Upper lobe of left lung (tissue), 4 donors: ENCODE measurements around the gene ATG5.

ENCODE experiments used
- POLR2A ChIP-seq, 4 donors: fragments of 450-650 bp; IDR thresholded peaks; one replicate each; pipeline ENCODE4 v1.5.1; 2016 to 2017; ENCODE audit warnings: antibody characterized with exemption in 4 of 4, mild to moderate bottlenecking in 2 of 4
- POLR2AphosphoS5 ChIP-seq, 2 donors: sonication (generic); formaldehyde crosslinking; IDR thresholded peaks; one replicate each; pipeline ENCODE4 v1.5.1; 2017; ENCODE audit warnings: antibody characterized with exemption in 2 of 2
- TF ChIP-seq, protein P1 (sequence below), 6 experiments: fragments of 450-650 bp in 4 of 6; fragments of 200-600 bp in 2 of 6; sonication (generic) in 2 of 6; IDR thresholded peaks; one replicate each; pipeline ENCODE4 v1.5.1; 2016 to 2019; ENCODE audit warnings: antibody characterized with exemption in 6 of 6

GRCh38 chr6:106275692-106276091 is 49.9 kb downstream of the ATG5 start:
- TF ChIP-seq, protein P1, sequence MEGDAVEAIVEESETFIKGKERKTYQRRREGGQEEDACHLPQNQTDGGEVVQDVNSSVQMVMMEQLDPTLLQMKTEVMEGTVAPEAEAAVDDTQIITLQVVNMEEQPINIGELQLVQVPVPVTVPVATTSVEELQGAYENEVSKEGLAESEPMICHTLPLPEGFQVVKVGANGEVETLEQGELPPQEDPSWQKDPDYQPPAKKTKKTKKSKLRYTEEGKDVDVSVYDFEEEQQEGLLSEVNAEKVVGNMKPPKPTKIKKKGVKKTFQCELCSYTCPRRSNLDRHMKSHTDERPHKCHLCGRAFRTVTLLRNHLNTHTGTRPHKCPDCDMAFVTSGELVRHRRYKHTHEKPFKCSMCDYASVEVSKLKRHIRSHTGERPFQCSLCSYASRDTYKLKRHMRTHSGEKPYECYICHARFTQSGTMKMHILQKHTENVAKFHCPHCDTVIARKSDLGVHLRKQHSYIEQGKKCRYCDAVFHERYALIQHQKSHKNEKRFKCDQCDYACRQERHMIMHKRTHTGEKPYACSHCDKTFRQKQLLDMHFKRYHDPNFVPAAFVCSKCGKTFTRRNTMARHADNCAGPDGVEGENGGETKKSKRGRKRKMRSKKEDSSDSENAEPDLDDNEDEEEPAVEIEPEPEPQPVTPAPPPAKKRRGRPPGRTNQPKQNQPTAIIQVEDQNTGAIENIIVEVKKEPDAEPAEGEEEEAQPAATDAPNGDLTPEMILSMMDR (IDR thresholded peaks at IDR 0.05): no peak
- TF ChIP-seq POLR2A (IDR thresholded peaks at IDR 0.05) (no peak), POLR2AphosphoS5 (IDR thresholded peaks at IDR 0.05) (no peak)
